Kasumi-1 (cell line): ENCODE data around the gene ELANE.
"Not testable (repeated sequence)": the region's sequence is repeated elsewhere in the genome, so short reads cannot be mapped to it uniquely, and the experiment has no call there.

Experiments
- DNase-seq, 2 experiments: peaks; one replicate each; lab custom pipeline; 2025; lab: John Stamatoyannopoulos, UW

ELANE gene

GRCh38 chr19:814152-815078 is 37.7 kb upstream of the ELANE start:
- DNase-seq = no peak

DNA sequence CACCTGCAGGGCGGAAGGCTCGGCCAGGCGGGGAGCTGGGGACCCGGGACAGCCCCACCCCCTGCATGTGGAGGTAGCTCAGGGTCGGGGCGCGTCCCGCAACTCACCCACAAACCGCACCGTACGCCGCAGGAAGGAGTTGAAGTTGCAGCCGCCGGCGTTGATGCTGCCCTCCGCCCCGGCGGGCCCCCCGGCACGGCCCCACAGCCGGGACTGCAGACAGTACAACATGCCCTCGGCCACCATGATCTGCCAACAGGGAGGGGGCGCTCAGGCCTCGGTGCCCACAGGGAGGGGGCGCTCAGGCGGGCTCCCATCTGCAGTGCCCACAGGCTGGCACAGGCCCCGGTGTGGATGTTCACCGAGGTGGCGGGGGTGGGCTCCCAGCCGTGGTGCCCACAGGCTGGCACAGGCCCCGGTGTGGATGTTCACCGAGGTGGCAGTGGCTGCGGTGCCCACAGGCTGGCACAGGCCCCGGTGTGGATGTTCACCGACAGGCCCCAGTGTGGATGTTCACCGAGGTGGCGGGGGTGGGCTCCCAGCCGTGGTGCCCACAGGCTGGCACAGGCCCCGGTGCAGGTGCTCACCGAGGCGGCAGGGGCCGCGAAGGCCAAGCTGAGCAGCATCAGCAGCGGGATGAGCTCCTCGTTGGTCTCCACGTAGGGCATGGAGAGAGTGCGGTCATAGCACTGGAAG is 36.9 kb upstream of the ELANE start:
- DNase-seq = no peak

GRCh38 chr19:815775-816499 is 36.2 kb upstream of the ELANE start:
- no peak for DNase-seq

GRCh38 chr19:816500-816857 is 35.6 kb upstream of the ELANE start:
- no peak for DNase-seq

- DNase-seq = not testable (repeated sequence)
Measured at GRCh38 chr19:820212-820611, 31.9 kb upstream of the ELANE start.

DNA sequence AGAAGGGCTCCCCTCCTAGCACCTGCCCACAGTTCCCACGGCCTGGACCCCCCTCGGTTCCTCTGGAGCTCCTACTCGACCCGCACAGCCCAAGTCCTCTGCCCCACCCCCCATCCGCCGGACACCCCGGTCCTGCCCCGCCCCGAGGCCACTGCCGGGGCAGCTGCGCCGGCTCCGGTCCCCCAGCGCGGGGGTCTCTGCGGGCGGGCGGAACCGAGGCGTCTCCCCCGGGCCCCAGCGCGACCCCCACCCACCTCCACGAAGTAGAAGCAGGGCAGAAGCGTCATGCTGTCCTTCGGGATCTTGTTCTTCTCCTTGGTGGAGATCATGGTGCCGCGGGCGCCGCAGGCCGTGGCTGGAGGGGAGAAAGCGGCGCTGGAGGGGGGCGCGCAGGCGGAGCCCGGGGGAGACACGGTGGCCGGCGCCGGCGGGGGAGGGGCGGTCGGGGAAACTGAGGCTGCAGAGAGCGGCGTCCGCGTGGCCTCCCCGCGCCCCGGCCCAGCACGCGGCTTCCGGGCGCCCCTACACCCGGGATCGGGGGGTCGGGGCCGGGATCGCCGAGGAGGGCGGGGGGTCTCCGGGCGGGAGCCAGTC is 30.8 kb upstream of the ELANE start:
- DNase-seq = no peak

DNA sequence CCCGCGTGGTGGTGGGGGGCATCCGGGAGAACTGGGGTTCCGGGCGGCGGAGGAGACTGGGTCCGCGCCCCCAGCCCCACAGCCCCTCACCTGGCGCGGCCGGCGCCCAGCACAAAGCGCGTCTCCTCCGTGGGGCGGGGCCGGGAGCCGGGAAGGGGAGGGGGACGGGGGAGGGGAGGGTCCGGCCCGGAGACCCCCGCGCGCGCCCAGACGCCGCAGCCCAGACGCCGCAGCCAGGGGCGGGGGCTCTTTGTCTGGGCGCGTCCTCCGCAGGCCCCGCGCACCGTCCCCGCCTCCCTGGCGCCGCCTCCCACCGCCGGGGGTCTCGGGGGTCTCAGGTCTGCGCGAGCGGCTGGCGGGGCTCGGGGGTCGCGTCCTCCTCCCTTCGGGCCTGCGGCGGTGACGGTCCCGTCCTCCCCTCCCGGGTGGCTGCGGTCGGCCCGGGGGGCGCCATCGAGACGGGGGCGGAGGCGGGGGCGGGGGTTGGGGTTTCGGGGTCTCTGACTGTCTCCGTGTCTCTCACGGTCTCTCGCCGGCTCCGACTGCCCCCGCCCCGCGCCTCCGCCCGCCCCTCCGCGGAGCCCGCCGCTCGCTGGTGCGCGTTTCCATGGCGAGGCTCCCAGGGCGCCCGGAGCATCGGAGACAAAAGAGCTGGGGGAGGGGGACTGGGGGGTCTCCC is 30.1 kb upstream of the ELANE start, which contains the start of gene PLPPR3:
TSS of gene PLPPR3 (minus strand) at position 131 of the 679 bp plus-strand sequence. CDS start 396 bp downstream, outside the sequence.
- peak; percentile 29 to 41 for DNase-seq

DNA sequence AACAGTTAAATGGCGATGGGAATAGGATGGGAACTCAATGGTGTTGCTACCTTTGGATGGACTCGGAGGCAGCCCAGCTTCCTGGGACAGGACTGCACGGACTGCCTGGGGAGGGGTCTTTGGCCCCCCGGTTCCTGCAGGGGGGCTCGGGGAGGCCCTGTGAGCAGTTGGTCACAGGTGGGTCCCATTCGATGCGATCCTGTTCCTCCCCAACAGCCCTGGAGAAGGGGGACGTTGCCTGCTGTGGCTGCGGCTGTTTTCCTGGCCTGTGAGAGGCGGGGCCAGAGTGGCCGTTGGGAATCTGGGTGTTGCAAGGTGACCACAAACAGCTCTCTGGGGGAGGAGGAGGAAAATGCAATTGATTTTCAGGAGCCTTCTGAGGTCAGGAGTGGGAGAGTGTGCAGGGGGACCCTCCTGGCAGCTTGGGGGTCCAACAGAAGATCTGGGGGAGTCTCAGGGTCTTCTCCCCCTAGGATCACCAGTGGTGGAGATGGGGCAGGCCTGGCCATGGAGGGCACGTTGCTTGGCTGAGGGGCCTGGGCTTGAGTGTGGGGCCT is 28.5 kb upstream of the ELANE start:
- DNase-seq = peak; percentile 82 to 85

- DNase-seq = peak; percentile 59 to 61
Measured at GRCh38 chr19:824885-825284, 27.2 kb upstream of the ELANE start.

- DNase-seq = no peak
Measured at GRCh38 chr19:825897-826644, 26.0 kb upstream of the ELANE start.

DNA sequence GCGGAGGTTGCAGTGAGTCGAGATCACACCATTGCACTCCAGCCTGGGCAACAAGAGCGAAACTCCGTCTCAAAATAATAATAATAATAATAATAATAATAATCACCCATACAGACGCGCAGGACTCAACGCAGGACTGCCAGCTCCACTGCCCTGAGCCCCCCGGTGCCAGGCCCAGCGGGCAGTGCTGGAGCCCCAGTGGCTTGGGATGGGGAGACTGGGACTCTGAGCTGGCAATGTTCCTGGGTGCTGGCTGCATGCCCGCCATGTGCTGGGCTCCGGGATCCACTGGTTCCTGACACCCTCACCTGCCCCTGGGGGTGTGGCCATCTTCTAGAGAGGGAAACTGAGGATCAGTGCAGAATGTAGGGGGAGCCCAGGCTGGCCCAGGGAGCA is 24.8 kb upstream of the ELANE start:
- DNase-seq = no peak

DNA sequence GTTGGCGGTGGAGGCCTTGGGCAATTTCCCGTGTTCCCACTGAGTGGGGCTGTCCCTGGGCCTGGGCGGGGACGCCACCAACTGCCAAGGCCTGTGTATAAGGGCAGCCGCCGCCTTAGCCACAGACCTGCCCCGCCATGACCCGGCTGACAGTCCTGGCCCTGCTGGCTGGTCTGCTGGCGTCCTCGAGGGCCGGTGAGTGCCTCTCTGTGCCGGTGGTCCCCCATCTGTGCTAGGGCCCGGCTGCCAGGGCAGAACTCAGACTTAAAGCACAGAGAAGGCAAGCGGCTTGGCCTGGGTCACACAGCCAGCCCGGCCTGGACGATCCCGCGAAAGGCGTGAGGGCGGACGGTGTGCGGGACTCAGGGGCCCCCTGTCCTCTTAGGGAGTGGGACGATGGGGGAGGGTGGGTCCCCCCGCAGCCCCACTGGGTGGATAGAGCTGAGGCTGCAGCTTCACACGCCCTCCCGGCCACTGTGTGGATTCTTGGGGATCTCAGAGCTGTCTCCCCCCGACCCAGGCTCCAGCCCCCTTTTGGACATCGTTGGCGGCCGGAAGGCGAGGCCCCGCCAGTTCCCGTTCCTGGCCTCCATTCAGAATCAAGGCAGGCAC is 24.3 kb upstream of the ELANE start, which contains the start of gene AZU1:
TSS of gene AZU1 (plus strand) at position 128 of the 612 bp plus-strand sequence. CDS start at position 138, 10 bp downstream.
- DNase-seq = peak; percentile 70 to 71

DNA sequence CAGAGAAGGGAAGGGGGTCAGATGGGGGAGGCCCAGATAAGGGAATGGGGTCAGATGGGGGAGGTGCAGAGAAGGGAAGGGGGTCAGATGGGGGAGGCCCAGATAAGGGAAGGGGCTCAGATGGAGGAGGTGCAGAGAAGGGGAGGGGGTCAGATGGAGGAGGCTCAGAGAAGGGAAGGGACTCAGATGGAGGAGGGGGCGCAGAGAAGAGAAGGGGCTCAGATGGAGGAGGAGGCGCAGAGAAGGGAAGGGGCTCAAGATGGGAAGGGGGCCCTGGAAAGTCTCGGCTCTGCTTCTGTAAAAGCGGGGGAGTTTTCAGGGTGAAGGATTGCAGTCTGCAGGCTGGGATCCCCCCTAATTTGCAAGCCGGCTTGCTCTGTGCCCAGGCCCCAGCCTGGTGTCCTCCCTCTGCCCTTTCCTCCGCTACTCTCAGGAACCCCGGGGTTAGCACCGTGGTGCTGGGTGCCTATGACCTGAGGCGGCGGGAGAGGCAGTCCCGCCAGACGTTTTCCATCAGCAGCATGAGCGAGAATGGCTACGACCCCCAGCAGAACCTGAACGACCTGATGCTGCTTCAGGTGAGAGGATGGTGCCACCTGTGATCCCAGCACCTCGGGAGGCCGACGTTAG is 22.9 kb upstream of the ELANE start:
- DNase-seq = no peak

GRCh38 chr19:831407-832369 is 20.4 kb upstream of the ELANE start:
- no peak for DNase-seq

DNA sequence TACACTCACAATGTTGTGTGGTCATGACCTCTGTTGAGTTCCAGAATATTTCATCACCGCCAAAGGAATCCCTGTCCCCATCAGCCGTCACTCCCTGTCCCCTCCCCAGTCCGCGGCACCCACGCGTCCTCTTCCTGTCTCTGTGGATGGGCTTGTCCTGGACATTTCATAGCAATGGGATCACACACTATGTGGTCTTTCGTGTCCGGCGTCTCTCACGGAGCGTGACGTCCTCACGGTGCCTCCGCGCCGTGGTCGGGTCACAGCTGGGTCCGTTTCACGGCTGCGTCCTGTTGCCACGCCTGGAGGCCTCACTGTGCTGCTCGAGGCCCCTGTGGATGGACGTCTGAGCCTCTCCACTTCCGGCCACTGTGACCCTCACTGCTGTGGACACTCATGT is 17.9 kb upstream of the ELANE start:
- DNase-seq = no peak

GRCh38 chr19:835210-835810 is 16.8 kb upstream of the ELANE start:
- DNase-seq = no peak

DNA sequence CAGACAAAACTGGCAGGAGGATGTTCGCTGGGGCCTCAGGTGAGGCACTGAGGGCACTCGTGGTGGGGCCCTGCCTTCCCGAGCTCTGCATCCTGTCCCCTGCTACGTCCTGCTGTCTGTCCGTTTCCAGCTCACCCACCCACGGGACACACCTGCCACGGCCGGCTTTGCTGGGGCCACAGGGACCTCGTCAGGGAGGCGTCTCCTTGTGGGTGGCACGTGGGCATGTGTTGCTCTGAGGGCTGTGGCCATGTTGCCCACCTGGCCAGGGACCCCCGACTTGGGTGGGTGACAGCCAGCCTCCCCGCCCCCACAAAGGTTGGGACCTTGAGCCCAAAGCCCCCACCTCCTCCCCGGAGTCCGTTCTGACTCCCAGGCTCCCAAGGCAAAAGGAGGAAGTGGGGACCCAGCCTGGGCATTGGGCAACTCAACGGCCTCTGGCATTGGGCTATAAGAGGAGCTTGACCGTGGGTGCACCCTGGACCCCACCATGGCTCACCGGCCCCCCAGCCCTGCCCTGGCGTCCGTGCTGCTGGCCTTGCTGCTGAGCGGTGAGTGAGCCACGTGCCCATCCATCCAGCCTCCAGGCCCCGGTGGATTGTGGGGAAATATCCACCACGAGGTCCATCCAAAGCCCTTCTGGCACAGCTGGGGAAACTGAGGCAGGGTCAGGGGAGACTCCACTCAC is 11.4 kb upstream of the ELANE start, which contains the start of gene PRTN3:
TSS of gene PRTN3 (plus strand) at position 481 of the 688 bp plus-strand sequence. CDS start at position 491, 10 bp downstream.
- peak; percentile 45 to 50 for DNase-seq
